Fibroblast of gingiva (primary cell): ENCODE measurements around the gene SYT9.

Experiments used
- DNase-seq: peaks from one replicate; pipeline ENCODE4 v3.0.0-alpha.2; 2011; ENCODE audit warnings: low read depth

Gene SYT9

DNA sequence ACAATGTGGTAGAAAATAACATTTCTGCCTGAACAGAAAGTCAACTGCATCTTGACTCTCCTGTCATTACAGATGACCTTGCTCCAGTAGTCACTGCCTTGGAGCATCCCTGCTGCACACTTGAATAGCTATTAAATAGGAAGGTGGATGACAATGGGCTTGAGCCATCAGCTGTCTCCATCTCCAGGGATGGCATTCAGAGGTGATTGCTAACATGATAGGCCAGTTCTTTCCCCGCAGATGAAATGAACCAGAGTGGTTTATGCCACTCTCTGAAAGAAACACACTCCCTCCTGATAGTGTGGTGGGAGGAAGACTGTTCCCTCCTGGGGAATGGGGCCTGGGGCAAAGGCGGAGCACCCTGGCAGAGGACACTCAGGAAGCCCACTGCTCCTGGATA, 176.5 kb downstream of the SYT9 start:
- no peak for DNase-seq

DNA sequence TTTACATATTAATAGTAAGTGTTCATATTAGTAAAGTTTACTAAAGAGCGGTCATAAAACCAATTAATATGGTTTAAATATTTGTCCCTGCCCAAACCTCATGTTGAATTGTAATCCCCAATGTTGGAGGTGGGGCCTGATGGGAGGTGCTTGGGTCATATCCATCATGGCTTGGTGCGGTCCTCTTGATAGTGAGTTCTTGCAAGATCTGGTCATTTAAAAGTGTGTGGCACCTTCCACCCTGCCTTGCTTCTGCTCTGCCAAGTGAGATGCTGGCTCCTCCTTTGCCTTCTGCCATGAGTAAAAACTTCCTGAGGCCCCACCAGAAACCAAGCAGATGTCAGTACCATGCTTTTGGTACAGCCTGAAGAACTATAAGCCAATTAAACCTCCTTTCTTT, 178.8 kb downstream of the SYT9 start:
- no peak for DNase-seq

DNA sequence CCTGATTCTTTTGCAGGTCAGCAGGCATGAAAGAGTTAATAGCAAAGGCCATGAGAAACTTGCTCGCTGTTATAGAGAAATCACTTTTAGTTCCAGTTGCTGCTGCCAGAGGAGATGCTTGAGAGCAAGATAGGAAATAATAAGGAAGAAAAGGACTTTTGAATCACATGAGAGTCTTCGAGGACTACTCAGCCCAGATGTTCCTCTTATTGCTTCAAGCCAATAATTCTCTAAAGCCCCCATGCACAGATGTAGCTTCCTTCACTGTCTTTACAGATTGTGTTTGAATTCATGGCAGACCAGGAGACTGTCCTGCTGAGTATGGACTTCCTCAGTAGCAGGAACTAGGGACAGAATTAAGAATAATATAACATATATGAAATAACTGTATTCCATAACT, 183.5 kb downstream of the SYT9 start:
- DNase-seq, result no peak

- DNase-seq, result no peak
Measured at GRCh38 chr11:7436146-7436545, 184.4 kb downstream of the SYT9 start.

DNA sequence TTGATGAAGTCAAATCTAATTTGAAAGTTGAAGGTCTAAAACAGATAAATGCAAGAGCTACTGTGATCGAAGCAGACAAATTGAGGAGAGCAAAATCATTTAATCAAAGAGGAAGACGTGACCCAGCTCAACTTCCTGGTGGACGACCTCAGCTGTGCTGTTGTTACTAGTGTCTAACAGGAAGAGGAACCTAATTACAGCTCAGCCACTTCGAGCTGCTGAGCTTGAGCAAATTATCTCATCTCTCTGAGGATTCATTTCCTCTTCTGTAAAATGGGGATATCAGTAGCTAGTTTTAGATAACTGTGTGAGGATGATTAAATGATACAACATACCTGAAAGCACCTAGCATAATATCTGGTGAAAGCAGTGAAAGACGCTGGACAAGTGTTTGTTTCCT, 185.0 kb downstream of the SYT9 start:
- DNase-seq, result no peak

- DNase-seq, result peak; percentile 27
Measured at GRCh38 chr11:7437696-7438095, 186.0 kb downstream of the SYT9 start.

DNA sequence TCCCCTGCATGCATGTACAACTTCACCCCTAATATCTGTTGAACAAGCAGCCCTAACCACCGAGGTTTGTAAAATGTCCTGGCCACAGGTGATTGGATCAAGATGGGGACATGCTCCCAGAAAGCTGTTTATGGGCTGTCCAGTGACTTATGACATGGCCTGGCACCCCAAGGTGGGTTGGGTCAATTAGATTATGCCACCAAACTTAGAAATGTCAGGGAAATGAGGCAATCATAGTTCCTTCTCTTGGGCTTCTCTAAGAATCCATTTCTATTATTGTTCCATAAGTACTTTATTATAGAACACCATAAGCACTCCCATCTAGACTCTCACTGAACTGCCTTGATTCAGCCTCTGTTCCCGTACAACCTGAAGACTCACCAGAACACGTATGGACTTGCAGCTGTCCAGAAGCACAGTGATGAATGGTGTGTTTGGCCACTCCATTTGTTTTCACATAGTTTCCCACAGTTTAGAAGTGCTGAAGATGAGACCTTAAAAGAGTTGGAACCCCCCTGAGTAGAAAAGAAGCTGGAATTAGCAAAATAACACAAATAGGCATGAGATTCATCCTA, 188.1 kb downstream of the SYT9 start:
- DNase-seq, result no peak

DNA sequence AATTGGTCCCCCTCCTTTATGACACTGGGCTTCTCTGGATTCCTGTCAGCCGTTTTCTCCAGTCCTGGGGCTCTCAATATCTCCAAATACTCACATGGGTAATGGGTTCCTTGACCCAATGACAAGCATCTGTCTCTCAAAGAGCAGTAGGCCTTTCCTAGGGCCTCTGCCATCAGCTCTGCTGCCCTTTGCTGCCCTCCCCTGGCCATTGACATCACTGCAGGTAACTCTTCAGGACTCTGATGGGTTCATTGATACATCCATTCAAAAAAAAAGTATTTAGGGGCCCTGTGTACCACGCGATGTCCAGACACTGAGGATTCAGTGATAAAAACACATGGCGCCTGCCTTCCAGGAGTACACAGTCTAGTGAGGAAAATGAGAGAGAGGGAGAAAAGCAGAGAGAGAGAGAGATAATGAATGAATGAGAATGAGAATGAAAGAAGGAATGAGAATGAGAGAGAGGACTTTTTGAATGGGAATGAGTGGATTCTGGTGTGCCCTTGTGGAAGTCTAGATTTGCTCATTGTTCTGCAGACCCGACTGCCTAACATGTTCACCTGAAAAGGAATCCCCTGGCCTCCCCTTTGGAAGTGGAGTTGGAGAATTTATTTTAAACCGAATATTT, 191.0 kb downstream of the SYT9 start:
- peak; percentile 37 for DNase-seq

DNA sequence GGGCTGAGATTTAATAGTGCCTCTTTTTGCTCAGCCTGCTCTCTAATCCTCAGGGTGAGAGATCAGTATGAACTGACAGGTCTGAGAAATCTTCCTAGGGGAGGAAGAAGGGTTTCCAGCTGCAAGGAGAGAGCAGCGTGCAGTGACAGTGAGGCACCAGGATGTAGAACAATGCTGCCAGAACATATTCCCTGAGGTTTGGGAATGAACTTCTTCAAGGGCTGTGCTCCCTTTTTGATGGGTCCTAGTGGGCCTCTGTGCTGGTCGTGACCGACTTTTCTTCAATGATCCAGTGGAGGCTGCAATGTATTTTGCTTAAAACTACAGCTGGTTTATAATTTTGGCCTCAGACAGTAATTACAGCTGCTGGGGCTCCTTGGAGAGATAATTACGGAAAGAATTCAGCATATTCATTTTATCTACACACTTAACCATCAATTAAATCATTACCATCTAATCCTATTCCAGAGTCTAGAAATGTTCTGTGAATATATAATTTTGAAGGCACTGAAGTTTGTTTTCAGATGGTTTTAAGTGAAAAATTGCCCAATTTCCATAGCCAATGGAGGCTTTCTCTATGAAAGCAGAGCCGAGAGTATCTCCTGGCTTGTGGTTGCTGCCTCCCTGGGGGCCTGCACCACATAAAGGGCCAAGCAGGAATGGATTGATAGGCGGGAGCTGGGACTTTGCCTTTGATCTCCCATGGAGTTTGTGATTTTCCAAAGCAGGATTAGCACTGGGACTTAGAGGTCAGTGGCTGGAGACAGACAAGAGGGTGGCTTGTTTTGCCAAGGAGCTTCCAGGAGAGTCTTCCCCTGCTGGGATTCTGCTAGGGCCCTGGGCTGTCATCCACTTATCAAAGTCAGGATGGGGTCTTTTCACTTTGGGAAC, 192.6 kb downstream of the SYT9 start:
- DNase-seq, result no peak

GRCh38 chr11:7445564-7445963, 193.9 kb downstream of the SYT9 start:
- DNase-seq, result no peak

DNA sequence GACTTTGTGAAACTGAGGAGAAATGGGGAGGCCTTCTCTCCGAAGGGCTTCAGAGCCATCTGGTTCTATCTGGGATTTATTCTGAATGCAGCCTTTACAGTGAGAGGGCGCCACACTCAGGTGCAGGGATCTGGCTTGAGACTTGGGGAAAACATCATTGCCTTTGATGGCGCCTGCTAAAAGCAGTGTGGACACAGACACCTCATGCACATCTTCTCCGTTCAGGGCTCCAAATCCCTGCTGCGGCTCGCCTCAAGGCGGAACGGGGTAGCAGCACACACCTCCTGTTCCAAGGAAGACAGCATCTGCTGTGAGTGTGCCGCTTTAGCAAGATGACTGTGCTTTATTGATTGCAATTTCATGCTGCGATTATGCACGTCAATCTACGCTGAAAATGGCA, 196.5 kb downstream of the SYT9 start:
- no peak for DNase-seq

GRCh38 chr11:7449211-7449840, 197.6 kb downstream of the SYT9 start:
- DNase-seq, result no peak

- peak; percentile 7 for DNase-seq
Measured at GRCh38 chr11:7449841-7450214, 198.1 kb downstream of the SYT9 start.

DNA sequence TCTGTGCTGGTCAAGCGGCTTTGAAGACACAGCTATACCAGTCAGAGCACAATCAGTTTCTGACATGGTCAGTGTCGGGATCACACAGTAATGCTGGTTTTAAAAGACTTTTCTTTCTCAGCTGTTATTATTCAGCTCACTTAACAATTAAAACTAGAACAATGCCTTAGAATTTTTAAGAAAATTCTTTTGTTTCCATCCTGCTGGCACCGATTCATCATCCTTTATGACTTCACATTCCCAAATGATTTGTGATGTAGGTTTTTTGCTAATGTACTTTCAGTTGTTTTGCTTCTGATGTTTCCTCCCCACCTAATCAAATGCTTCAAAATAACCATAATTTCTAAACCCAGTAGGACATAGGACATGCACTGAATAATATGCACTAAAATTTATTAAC, 199.1 kb downstream of the SYT9 start:
- no peak for DNase-seq

- no peak for DNase-seq
Measured at GRCh38 chr11:7451520-7451919, 199.8 kb downstream of the SYT9 start.

- DNase-seq, result no peak
Measured at GRCh38 chr11:7451952-7452494, 200.3 kb downstream of the SYT9 start.

DNA sequence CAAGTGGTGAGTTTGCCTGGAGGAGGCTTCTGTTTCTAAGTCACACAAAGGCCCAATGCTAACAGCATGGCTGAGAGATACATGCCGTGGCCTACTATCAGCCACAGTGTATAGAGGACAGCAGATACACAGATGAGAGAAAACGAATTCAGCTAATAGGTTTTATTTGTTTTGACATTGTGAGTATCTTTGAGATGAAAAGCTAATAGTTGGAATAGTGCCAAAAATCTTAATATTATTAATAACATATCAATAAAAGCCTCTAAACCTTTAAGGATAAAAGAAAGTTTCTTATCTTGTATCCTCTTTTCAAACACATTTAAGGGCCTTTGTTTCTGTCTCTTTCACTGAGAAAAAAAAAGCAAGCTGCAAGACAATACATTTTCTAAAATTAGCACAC, 203.2 kb downstream of the SYT9 start:
- DNase-seq, result no peak

- DNase-seq, result peak; percentile 49
Measured at GRCh38 chr11:7457211-7457610, 205.5 kb downstream of the SYT9 start.

GRCh38 chr11:7462706-7463105, 211.0 kb downstream of the SYT9 start:
- DNase-seq, result no peak

DNA sequence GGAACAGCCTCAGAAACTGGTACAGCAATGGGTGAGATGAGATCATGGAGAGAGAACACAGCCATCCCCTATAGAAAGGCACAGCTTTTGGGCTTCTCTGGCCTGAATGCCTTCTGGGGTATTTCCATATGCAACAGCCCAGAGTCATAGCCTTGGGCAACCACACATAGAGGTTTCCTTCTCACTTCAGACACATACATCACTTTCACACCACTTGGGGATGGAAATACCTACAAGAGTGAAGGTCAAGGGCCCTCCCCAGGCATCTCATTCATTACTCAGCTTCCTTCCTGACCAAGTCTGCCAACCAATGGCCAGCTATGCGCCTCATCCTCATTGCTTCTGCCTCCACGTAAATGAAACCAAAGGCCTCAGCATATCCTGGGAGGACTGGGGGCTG, 215.9 kb downstream of the SYT9 start:
- DNase-seq, result no peak

DNA sequence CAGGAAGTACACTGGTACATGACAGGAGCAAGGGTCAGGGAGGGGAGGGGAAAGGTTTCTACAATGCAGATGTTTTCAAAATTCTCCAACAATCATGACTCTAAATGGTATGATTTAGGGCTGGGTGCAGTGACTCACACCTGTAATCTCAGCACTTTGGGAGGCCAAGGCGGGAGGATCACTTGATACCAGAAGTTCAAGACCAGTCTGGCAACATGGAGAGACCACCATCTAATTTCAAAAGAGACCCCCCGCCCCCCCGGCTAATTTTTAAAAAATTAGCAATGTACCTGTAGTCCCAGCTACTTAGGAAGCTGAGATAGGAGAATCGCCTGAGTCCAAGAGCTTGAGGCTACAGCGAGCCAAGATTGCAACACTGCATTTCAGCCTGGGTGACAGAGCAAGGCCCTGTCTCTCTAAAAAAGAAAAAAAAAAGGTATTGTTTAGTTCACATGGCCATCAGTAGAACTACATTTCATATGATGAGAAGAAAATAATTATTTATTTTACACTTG, 217.7 kb downstream of the SYT9 start:
- no peak for DNase-seq

DNA sequence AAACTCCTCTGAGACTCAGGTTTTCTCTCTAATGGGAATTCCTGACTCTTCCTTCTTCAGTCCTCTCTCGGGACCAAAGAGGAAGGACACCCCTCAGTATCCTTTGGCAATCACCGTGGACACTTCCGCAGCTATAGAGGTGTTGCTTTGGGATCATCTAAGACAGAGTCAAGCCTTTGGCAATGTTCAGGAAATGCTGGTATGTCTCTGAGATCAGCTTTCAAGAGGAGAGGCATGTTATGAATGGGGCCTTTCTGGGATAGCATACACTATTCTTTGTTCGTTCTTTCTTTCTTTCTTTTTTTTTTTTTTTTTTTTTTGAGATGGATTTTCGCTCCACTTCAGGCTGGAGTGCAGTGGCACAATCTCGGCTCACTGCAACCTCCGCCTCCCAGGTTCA, 219.4 kb downstream of the SYT9 start:
- no peak for DNase-seq
